ENCODE results near the gene DESI1.

GRCh38 chr22:41551877-41552582 is 68.8 kb downstream of the DESI1 start:
- no peak for TF ChIP-seq POLR2A (IDR thresholded peaks at IDR 0.05; ENCODE audit: borderline replicate concordance, extremely low read depth, insufficient read depth, insufficient read length)
- TF ChIP-seq REST (IDR thresholded peaks at IDR 0.05; ENCODE audit: low read depth) = no peak
- no peak for TF ChIP-seq CTCF (IDR thresholded peaks at IDR 0.05 in 2 of 3, conservative IDR thresholded peaks at IDR 0.05 in 1 of 3; ENCODE audit: borderline replicate concordance in 1 of 3, insufficient read depth in 1 of 3, low read depth in 2 of 3, low read length in 2 of 3)
- TF ChIP-seq ATF3 (IDR thresholded peaks at IDR 0.05) = no peak
- TF ChIP-seq RAD21 (IDR thresholded peaks at IDR 0.05; ENCODE audit: low read depth) = no peak
- no peak for TF ChIP-seq YY1 (IDR thresholded peaks at IDR 0.05; ENCODE audit: extremely low read depth, insufficient replicate concordance, low read depth, low read length)
- no peak for TF ChIP-seq ZBTB33 (IDR thresholded peaks at IDR 0.05; ENCODE audit: extremely low read depth, insufficient replicate concordance, low read length)
- no peak for TF ChIP-seq ZNF274 (IDR thresholded peaks at IDR 0.05; ENCODE audit: low read depth, low read length)
- TF ChIP-seq SIN3A (IDR thresholded peaks at IDR 0.05; ENCODE audit: low read depth) = no peak
- TF ChIP-seq ELF1 (IDR thresholded peaks at IDR 0.05; ENCODE audit: borderline replicate concordance, low read depth) = no peak
- no peak for TF ChIP-seq MAX (IDR thresholded peaks at IDR 0.05)
- no peak for TF ChIP-seq SP1 (IDR thresholded peaks at IDR 0.05; ENCODE audit: low read depth)
- no peak for TF ChIP-seq POLR2AphosphoS5 (IDR thresholded peaks at IDR 0.05; ENCODE audit: low read depth, low read length)

All from HCT116 (cell line).